Suprapubic skin (tissue), 4 donors: Measurements from ENCODE around the gene SLC4A9. TPM values are rescaled to one million over a fixed set of nuclear protein-coding genes. Genes with fewer than 3 reads are reported as not detected.
"Not testable (repeated sequence)": the region's sequence is repeated elsewhere in the genome, so short reads cannot be mapped to it uniquely, and the experiment has no call there.

ENCODE experiments used
- DNase-seq, 2 donors: peaks; one replicate each; pipeline ENCODE4 v3.0.0-alpha.2; 2019; ENCODE audit warnings: low spot score in 2 of 2
- H3K27ac ChIP-seq: fragments of 200-600 bp; sonication (generic); one replicate; pipeline ENCODE4 v1.5.1; 2019
- H3K27me3 ChIP-seq: fragments of 200-600 bp; sonication (generic); one replicate; pipeline ENCODE4 v1.5.1; 2019
- H3K36me3 ChIP-seq: fragments of 200-600 bp; sonication (generic); one replicate; pipeline ENCODE4 v1.5.1; 2019
- H3K4me1 ChIP-seq: fragments of 200-600 bp; sonication (generic); one replicate; pipeline ENCODE4 v1.5.1; 2019
- H3K4me3 ChIP-seq: fragments of 200-600 bp; sonication (generic); one replicate; pipeline ENCODE4 v1.5.1; 2019; ENCODE audit warnings: mild to moderate bottlenecking
- H3K9me3 ChIP-seq: fragments of 200-600 bp; sonication (generic); one replicate; pipeline ENCODE4 v1.5.1; 2019
- EP300 ChIP-seq: sonication (generic); formaldehyde crosslinking; IDR thresholded peaks from one replicate; pipeline ENCODE4 v1.6.1; 2017; ENCODE audit warnings: antibody characterized with exemption
- POLR2A ChIP-seq, 2 donors: fragments of 450-650 bp; IDR thresholded peaks; one replicate each; pipeline ENCODE4 v1.6.1; 2017; ENCODE audit warnings: antibody characterized with exemption in 2 of 2, mild to moderate bottlenecking in 2 of 2, moderate library complexity in 2 of 2
- POLR2AphosphoS5 ChIP-seq, 3 donors: sonication (generic); formaldehyde crosslinking; IDR thresholded peaks; one replicate each; pipeline ENCODE4 v1.6.1; 2017; ENCODE audit warnings: antibody characterized with exemption in 3 of 3
- WGBS: methylation state at CpG from one replicate; pipeline ENCODE4 v1.1.5; 2018; 5-methylcytosine and 5-hydroxymethylcytosine counted together
- total RNA-seq, 4 donors: library from RNA; depleted of rRNA; stranded (reverse); fragments of >200 nt; gene quantifications; one replicate each; pipeline ENCODE4 v1.1.0, GENCODE V29; 2016
- TF ChIP-seq, protein P1 (sequence below), 2 donors: fragments of 200-600 bp in 1 of 2; fragments of 450-650 bp in 1 of 2; sonication (generic) in 1 of 2; IDR thresholded peaks; one replicate each; pipeline ENCODE4 v1.5.1; 2016 to 2019; ENCODE audit warnings: antibody characterized with exemption in 2 of 2, mild to moderate bottlenecking in 1 of 2, moderate library complexity in 1 of 2

Gene SLC4A9
- total RNA-seq, 4 donors from 2014 or later, result 0.56 TPM; not detected in 3

DNA sequence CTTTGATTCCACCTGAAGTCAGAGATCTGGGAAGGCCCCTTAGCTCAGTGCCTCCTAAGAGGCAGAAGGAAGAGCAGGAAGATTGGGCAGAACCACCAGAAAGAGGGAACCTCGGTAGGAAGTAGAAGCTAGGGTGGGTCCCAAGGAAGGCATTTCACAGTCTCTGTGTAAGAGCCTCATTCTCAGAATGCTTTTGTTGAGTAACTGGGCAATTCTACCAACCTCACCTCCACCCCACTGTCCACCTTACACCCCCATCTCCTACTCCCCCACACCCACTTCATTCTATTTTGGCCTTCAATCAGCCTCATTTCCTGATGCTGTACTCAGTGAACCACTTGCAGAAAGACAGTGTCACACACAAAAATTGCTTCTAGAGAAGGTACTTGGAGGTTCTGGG lies 17.1 kb upstream of the SLC4A9 start:
- Histone ChIP-seq H3K36me3 (no peaks in the 10 kb centered on the region), H3K27ac (no peak overlapping the region), H3K27me3 (no peaks in the 10 kb centered on the region), H3K4me1 (peaks cover 73% of the 10 kb centered on the region), H3K4me3 (peak overlapping the region; percentile 3), H3K9me3 (no peaks in the 10 kb centered on the region)
- DNase-seq, result no peak
- TF ChIP-seq, protein P1, sequence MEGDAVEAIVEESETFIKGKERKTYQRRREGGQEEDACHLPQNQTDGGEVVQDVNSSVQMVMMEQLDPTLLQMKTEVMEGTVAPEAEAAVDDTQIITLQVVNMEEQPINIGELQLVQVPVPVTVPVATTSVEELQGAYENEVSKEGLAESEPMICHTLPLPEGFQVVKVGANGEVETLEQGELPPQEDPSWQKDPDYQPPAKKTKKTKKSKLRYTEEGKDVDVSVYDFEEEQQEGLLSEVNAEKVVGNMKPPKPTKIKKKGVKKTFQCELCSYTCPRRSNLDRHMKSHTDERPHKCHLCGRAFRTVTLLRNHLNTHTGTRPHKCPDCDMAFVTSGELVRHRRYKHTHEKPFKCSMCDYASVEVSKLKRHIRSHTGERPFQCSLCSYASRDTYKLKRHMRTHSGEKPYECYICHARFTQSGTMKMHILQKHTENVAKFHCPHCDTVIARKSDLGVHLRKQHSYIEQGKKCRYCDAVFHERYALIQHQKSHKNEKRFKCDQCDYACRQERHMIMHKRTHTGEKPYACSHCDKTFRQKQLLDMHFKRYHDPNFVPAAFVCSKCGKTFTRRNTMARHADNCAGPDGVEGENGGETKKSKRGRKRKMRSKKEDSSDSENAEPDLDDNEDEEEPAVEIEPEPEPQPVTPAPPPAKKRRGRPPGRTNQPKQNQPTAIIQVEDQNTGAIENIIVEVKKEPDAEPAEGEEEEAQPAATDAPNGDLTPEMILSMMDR (IDR thresholded peaks at IDR 0.05), result no peak
- TF ChIP-seq EP300 (no peak), POLR2A (IDR thresholded peaks at IDR 0.05) (no peak), POLR2AphosphoS5 (IDR thresholded peaks at IDR 0.05) (no peak)
- WGBS, result 81% methylated on average over 1 of the region's 1 CpG

DNA sequence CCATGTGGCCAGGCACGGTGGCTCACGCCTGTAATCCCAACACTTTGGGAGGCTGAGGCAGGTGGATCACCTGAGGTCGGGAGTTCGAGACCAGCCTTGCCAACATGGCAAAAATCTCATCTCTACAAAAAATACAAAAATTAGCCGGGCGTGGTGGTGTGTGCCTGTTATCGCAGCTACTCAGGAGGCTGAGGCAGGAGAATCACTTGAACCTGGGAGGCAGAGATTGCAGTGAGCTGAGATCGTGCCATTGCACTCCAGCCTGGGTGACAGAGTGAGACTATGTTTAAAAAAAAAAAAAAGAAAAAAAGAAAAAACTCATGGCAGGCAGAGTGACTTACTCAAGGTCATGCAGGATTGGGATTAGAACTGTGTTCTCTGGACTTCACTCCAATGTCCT lies 16.1 kb upstream of the SLC4A9 start:
- not testable (repeated sequence) for H3K9me3 ChIP-seq, H3K27ac ChIP-seq, DNase-seq, H3K4me3 ChIP-seq, H3K36me3 ChIP-seq, H3K27me3 ChIP-seq
- peaks cover 74% of the 10 kb centered on the region for H3K4me1 ChIP-seq
- WGBS, result 92% methylated on average over 8 of the region's 8 CpGs

DNA sequence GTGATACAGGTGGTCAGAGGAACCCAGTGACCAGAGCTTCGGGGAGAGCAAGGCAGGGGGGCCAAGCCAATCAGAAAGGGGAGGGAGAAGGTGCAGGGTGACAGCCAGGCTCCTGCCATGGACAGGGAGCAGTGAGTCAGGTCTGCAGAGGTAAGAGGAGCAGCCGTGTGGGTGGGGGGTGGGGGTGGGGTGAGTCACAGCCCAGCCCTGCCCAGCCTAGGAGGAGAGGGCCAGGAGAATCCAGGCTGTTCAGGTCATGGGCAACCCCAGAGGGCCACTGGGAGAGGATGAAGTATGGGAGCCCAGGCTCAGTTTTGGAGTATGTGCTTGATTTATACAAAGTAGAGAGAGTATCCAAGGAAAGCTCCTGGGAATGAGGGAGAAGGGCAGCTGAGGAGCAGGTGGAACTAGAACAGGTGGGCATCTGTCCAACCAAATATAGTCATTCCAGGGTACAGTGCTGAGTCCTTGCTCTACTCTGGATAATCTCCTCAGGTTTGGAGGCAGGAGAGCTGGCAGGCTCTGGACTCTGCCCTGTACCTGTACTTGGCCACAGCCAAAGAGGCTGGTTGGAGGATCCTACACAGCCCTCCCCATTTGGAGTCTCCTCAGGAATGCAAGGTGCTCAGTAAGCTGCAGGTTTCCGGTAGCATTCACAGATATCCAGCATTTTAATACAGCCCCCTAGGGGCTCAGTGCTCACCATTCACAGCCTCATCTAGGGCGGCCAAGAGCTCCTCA lies 15.1 kb upstream of the SLC4A9 start:
- WGBS, result 45% methylated on average over 4 of the region's 4 CpGs
- H3K4me3 ChIP-seq, result peak overlapping the region; percentile 80
- no peak for DNase-seq
- no peaks in the 10 kb centered on the region for H3K9me3 ChIP-seq
- H3K27me3 ChIP-seq, result no peaks in the 10 kb centered on the region
- H3K27ac ChIP-seq, result no peak overlapping the region
- no peaks in the 10 kb centered on the region for H3K36me3 ChIP-seq
- peaks cover 75% of the 10 kb centered on the region for H3K4me1 ChIP-seq
- TF ChIP-seq POLR2AphosphoS5 (IDR thresholded peaks at IDR 0.05), result no peak
- no peak for TF ChIP-seq EP300
- TF ChIP-seq, protein P1 (IDR thresholded peaks at IDR 0.05), result no peak
- TF ChIP-seq POLR2A (IDR thresholded peaks at IDR 0.05), result no peak

- 0% methylated on average over 1 of the region's 35 CpGs for WGBS
- DNase-seq, result peak in 1 of 2 donors; percentile 80
- Histone ChIP-seq H3K36me3 (no peaks in the 10 kb centered on the region), H3K27me3 (no peaks in the 10 kb centered on the region), H3K4me3 (peak overlapping the region; percentile 80), H3K4me1 (peaks cover 69% of the 10 kb centered on the region), H3K9me3 (no peaks in the 10 kb centered on the region), H3K27ac (peak overlapping the region; percentile 77)
- TF ChIP-seq, protein P1 (IDR thresholded peaks at IDR 0.05), result peak in 1 of 2 donors; percentile 11
- TF ChIP-seq POLR2AphosphoS5 (IDR thresholded peaks at IDR 0.05) (no peak), POLR2A (IDR thresholded peaks at IDR 0.05) (no peak), EP300 (no peak)
Observed at GRCh38 chr5:140345919-140346347, 14.1 kb upstream of the SLC4A9 start.

DNA sequence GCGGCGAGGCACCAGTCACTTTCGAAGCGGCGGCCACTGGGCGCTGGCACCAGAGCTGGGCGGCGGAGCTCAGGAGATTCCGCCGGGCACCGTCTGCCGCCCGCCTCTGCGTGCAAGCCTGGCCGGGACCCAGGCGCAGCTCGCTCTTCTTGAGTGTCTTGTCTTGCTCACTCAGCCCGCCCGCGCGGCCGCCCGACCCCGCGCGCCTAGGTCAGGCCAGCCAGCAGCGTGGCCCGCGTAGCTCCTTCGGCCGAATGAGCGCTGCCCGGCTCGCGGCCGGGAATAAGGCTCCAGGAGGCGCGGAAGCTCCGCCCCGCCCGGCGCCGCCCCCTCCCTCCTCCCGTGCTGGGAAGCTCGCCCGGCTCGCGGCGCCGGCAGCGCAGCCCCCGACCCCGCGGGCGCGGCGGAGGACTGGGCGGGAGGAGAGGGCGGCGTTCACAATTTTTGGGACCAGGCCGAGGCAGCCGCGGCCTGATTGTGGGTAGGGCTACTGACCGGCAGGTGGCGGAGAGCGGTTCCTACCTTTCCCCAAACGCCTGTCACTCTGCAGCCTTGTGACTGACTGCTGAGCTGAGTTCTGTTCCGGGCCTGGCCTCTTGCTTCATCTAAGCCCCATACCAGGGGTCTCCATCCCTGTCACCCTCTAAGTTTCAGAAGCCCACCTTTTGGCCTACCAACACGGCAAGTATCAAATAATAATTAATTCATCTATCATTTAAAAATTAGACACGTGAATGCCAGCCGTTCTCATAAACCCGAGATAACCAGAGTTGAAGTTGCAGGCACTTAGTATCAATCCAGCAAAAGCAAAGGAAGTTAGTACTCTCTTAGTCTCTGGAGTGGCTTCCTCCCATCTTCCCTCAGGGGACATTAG lies 13.4 kb upstream of the SLC4A9 start, which contains the start of gene HBEGF:
Gene HBEGF, minus strand, starts transcription at position 256 of the 874 bp plus-strand sequence. CDS start 275 bp downstream, outside the sequence.
- H3K27ac ChIP-seq, result peak within 1 kb of the TSS; percentile 77
- H3K4me3 ChIP-seq, result peak within 1 kb of the TSS; percentile 80
- H3K36me3 ChIP-seq, result no peaks in the 10 kb centered on the region
- TF ChIP-seq, protein P1 (IDR thresholded peaks at IDR 0.05), result peak in 1 of 2 donors; percentile 41
- TF ChIP-seq POLR2AphosphoS5 (IDR thresholded peaks at IDR 0.05), result peak in 1 of 3 donors; percentile 56
- TF ChIP-seq EP300, result no peak
- TF ChIP-seq POLR2A (IDR thresholded peaks at IDR 0.05), result peak in 1 of 2 donors; percentile 81
- WGBS, result 4% methylated on average over 6 of the region's 72 CpGs
- H3K9me3 ChIP-seq, result no peaks in the 10 kb centered on the region
- DNase-seq, result peak; percentile 83 to 85
- peaks cover 66% of the 10 kb centered on the region for H3K4me1 ChIP-seq
- no peaks in the 10 kb centered on the region for H3K27me3 ChIP-seq
